SK-N-SH (cell line): ENCODE measurements around the gene NR2F1-AS1.

Experiments used
- EP300 ChIP-seq, 2 experiments: IDR thresholded peaks; 2 replicates each; pipeline versions ENCODE4 v1.4.0 to v1.6.1; 2012; ENCODE audit warnings: borderline replicate concordance in 1 of 2, low read depth in 1 of 2, low read length in 1 of 2
- FOXJ3 ChIP-seq: sonication (generic); formaldehyde crosslinking; IDR thresholded peaks from 2 replicates; pipeline ENCODE4 v1.5.1; 2020; ENCODE audit warnings: mild to moderate bottlenecking, missing genetic modification reagents
- MEF2A ChIP-seq: IDR thresholded peaks from 2 replicates; pipeline ENCODE4 v1.4.0; 2012; ENCODE audit warnings: low read depth, borderline replicate concordance
- RAD21 ChIP-seq: IDR thresholded peaks from 2 replicates; pipeline ENCODE4 v1.6.1; 2012; ENCODE audit warnings: mild to moderate bottlenecking, low read length
- REST ChIP-seq: IDR thresholded peaks from 2 replicates; pipeline ENCODE4 v1.6.1; 2012; ENCODE audit warnings: mild to moderate bottlenecking, low read depth, low read length, moderate library complexity
- RFX5 ChIP-seq: IDR thresholded peaks from 2 replicates; pipeline ENCODE4 v1.6.1; 2012; ENCODE audit warnings: mild to moderate bottlenecking, improper control_type of control experiment, low read length
- TAF1 ChIP-seq: IDR thresholded peaks from 2 replicates; pipeline ENCODE4 v1.6.1; 2012; ENCODE audit warnings: low read depth, mild to moderate bottlenecking, low read length, moderate library complexity, borderline replicate concordance
- TEAD4 ChIP-seq: IDR thresholded peaks from 2 replicates; pipeline ENCODE4 v1.4.0; 2012; ENCODE audit warnings: mild to moderate bottlenecking, borderline replicate concordance; ENCODE audit not compliant: insufficient read depth
- YY1 ChIP-seq: IDR thresholded peaks from 2 replicates; pipeline ENCODE4 v1.4.0; 2012; ENCODE audit warnings: low read depth, mild to moderate bottlenecking
- TF ChIP-seq, protein P1 (sequence below): fragments of 200-600 bp; sonication (generic); IDR thresholded peaks from 2 replicates; pipeline ENCODE4 v1.6.1; 2017; ENCODE audit warnings: antibody characterized with exemption, mild to moderate bottlenecking, moderate library complexity
- TF ChIP-seq, protein P2 (sequence below): fragments of 150-350 bp; IDR thresholded peaks from 2 replicates; pipeline ENCODE4 v1.6.1; 2017; ENCODE audit warnings: antibody characterized with exemption, low read length, low read depth, borderline replicate concordance

- TF ChIP-seq EP300 (IDR thresholded peaks at IDR 0.05; ENCODE audit: borderline replicate concordance in 1 of 2, low read depth in 1 of 2, low read length in 1 of 2), result no peak
- no peak for TF ChIP-seq YY1
- TF ChIP-seq, protein P1, sequence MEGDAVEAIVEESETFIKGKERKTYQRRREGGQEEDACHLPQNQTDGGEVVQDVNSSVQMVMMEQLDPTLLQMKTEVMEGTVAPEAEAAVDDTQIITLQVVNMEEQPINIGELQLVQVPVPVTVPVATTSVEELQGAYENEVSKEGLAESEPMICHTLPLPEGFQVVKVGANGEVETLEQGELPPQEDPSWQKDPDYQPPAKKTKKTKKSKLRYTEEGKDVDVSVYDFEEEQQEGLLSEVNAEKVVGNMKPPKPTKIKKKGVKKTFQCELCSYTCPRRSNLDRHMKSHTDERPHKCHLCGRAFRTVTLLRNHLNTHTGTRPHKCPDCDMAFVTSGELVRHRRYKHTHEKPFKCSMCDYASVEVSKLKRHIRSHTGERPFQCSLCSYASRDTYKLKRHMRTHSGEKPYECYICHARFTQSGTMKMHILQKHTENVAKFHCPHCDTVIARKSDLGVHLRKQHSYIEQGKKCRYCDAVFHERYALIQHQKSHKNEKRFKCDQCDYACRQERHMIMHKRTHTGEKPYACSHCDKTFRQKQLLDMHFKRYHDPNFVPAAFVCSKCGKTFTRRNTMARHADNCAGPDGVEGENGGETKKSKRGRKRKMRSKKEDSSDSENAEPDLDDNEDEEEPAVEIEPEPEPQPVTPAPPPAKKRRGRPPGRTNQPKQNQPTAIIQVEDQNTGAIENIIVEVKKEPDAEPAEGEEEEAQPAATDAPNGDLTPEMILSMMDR, result no peak
- no peak for TF ChIP-seq MEF2A
- no peak for TF ChIP-seq FOXJ3 (CRISPR knock-in tag)
- no peak for TF ChIP-seq REST
- no peak for TF ChIP-seq RFX5
- no peak for TF ChIP-seq TAF1
- TF ChIP-seq, protein P2, sequence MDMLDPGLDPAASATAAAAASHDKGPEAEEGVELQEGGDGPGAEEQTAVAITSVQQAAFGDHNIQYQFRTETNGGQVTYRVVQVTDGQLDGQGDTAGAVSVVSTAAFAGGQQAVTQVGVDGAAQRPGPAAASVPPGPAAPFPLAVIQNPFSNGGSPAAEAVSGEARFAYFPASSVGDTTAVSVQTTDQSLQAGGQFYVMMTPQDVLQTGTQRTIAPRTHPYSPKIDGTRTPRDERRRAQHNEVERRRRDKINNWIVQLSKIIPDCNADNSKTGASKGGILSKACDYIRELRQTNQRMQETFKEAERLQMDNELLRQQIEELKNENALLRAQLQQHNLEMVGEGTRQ, result no peak
- no peak for TF ChIP-seq RAD21
- no peak for TF ChIP-seq TEAD4
These were observed 176.8 kb downstream of the NR2F1-AS1 start for GRCh38 chr5:93404246-93404645.
